Urothelium cell line (cell line): ENCODE measurements around the gene SMAD7.
"Not testable (repeated sequence)": the region's sequence is repeated elsewhere in the genome, so short reads cannot be mapped to it uniquely, and the experiment has no call there.

Source experiments
- DNase-seq: peaks from one replicate; pipeline ENCODE4 v3.0.0; 2011; ENCODE audit warnings: low spot score, mixed read lengths
- FAIRE-seq: peaks from 2 replicates; lab custom pipeline; 2011; peaks lifted over from hg19 to GRCh38; lab: Jason Lieb, UNC

Gene SMAD7

GRCh38 chr18:48884771-48885170, 66.0 kb downstream of the SMAD7 start:
- FAIRE-seq (no peak), DNase-seq (no peak)

DNA sequence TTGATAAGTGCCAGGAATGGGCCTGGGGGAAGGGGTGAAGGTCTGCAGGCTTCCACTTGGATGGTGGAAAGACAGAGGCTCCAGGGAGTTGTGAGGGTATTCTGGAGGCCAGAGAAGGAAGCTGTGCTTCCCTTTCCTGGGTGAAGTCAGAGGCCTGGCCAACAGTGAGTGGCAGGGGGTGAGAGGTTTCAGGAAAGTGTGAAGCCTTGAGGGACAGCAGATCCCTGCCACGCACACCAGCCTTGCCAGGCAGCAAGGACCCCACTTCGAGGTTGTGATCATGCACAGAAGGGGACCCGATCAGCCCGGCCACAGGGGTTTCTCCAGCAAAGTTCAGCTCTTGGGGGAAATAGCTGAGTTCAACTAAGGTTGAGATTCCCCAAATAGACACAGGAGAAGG, 66.5 kb downstream of the SMAD7 start:
- DNase-seq = no peak
- no peak for FAIRE-seq

DNA sequence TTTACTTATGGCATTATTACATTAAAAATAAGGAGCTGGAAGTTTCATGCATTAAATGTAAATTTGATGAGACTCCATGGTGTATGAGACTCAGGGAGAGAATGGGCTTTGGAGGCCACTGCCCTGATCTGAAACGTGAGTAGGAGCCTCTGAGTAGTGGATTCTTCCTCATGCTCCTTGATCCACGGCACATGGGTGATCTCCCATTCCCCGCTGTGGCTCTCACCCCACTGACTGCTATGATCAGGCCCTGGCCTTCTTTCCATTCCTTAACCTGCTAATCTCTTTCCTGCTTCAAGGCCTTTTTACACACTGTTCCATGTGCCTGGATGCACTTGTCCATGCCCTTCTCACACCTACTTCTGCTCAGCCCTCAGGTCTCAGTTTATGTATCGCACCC, 68.4 kb downstream of the SMAD7 start:
- DNase-seq (no peak), FAIRE-seq (no peak)

GRCh38 chr18:48880931-48881330, 69.8 kb downstream of the SMAD7 start:
- DNase-seq = no peak
- FAIRE-seq = no peak

GRCh38 chr18:48879008-48879431, 71.7 kb downstream of the SMAD7 start:
- DNase-seq = no peak
- no peak for FAIRE-seq

DNA sequence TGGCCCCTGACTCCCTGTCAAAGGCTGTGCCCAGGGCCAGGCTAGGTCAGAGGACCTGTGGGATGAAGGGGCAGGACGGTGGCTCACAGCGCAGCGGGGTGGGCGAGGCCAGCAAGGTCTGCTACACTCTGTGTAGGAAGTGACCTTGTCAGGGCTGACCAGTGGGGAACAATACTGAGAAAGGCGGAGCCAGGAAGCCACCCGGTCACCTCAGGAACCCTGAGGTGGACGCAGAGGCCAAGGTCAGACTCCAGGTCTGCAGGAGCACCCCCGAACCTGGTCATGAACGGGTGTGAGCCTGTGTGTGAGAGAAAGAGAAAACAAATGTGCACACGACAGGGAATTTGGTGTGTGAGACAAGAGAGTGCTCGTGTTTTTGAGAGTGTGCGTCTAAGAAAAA, 72.3 kb downstream of the SMAD7 start:
- FAIRE-seq (no peak), DNase-seq (no peak)

DNA sequence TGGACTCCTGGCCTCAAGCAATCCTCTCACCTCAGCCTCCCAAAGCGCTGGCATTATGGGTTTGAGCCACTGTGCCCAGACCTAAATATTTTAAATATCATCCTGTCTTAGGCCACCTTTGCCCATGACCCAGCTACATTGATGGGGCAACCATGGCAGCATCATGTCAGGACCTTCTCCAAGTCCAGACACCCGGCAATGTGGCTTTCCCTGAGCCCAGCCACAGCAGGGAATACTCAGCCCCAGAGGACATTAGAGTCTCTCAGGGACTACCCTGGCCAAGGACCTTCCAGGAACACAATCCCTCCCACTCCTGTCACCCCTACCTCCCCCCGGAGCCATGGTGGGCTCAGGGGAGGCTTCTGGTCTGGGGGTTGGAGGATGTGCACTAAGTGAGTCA, 72.8 kb downstream of the SMAD7 start:
- no peak for DNase-seq
- FAIRE-seq = no peak

- no peak for FAIRE-seq
- no peak for DNase-seq
Measured at GRCh38 chr18:48876590-48876989, 74.2 kb downstream of the SMAD7 start.

DNA sequence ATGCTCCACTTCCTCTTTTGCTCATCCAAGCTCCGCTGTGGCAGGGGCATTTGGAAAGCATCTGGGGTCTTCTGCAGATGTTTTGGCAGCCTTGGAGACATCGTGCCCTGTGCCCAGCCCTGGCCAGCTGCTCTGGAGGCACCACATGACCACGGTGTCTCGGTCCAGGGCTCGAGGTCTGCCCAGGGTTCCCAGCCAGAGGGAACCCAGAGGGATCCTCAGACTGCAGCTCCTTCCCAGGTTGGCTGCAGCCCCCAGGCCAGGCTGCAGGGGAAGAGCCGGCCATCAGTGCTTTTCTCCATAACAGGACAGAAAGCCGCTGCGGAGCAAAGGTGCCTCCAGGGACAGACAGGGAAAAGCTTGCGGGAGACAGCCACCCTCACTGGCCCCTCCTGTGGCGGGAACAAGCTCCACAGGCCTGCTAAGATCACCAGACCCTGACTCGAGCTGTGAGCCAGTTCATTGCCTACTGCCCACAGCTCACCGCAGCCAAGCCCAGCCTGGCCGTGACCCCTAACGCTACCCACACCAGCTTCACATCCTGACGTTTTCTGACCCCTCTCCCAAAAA, 74.7 kb downstream of the SMAD7 start:
- FAIRE-seq (no peak), DNase-seq (no peak)

DNA sequence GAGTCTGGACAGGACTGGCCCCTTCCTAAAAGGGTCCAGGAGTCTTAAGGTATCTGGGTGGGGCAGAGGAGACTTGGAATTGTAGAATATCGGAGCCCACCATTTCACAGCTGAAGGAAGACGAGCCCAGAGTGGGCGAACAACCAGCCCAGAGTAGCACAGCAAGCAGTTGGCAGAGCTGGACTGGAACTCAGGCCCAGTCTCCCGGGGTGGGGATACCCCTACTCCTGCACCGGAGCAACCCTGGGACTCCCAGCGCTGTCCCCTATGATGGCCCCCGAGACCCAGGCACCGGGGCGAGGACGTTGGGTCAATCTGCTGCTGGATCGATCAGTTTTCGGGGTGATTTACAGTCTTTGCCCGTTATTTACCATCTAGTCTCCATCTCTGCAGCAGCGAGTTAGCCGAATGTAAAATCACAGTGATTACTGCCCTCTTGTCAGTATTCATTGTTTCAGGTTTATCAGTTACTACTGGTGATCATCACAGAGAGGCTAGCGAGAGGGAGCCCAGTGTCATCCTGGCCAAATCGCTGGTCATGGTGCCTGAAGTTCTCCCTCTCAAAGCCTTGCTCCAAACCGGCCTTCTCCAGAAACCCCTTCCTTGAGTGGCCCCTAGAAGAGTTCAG, 75.3 kb downstream of the SMAD7 start:
- DNase-seq = no peak
- FAIRE-seq = no peak

- FAIRE-seq = no peak
- DNase-seq = no peak
Measured at GRCh38 chr18:48874701-48875162, 76.0 kb downstream of the SMAD7 start.

GRCh38 chr18:48874233-48874632, 76.5 kb downstream of the SMAD7 start:
- no peak for FAIRE-seq
- no peak for DNase-seq

- FAIRE-seq = no peak
Measured at GRCh38 chr18:48872234-48873145, 78.3 kb downstream of the SMAD7 start.

DNA sequence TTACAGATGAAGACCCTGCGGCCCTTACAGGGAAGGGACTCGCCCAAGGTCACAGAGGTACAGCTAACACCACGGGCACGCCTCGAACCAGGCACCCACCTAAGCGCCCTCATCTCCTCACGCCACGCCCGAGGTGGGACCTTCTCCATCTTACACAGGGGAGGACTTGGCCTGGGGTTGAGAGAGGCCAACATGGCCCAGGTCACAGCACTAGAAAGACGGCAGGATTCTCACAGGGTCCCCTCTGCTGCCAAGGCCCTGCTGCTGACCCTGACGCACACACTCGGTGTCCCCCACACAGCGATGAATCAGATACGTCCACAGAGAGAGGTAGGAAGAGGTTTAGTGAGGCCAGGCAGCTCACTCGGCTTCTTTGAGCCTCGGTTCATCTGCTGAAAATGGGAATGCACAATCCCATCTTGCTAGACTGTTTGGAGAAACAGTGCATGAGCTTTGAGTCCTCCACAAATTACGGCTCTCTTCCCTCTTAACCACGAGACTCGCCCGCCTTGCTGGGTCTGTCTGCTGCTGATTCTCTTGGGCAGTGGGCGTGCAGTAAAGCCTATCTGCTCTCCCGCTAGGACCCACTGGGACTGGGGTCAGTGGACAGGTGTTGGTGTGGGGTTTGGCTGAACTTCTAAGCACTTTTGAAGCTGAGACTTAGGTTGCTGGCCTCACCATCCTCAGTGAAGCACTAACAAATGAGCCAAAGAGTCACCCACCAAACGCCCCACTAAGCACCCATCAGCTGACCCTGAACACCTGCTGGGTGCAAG, 79.2 kb downstream of the SMAD7 start:
- DNase-seq (no peak), FAIRE-seq (no peak)

More at GRCh38 chr18:48872234-48873145, 78.3 kb downstream of the SMAD7 start:
- peak; percentile 27 for DNase-seq

DNA sequence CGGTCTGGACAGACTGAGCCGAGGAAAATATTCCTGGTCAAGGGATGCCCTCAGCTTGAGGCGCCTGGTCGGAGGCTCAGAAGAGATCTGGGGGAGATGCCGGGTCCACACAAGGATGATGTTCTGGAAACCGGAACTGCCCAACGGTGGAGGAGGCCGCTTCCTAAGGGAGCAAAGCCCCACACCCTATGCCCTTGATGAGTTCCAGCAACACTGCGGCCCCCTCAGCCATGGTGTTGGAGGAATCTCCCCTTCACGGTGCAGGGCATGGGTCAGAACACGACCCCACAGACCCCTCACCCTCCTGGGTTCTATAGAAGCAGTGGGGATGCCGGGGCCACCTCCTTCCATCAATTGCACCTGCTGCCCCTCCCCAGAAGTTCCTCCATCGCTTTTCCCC, 79.8 kb downstream of the SMAD7 start:
- DNase-seq, FAIRE-seq: not testable (repeated sequence)
